ENCODE results near the gene TRMT61A. TPM values are rescaled to one million over a fixed set of nuclear protein-coding genes. Genes with fewer than 3 reads are reported as not detected.

Gene TRMT61A
- total and polyA plus RNA-seq, 2 of the 13 experiments (the other 11 are each of a cell fraction or from before 2014, with no cell fraction given): 6.5 to 13.6 TPM

- TF ChIP-seq MEIS1 (CRISPR knock-in tag; IDR thresholded peaks at IDR 0.05; ENCODE audit: borderline replicate concordance) (0 out of 2 replicates have a peak, but pooled peaks have one; percentile 13), GTF3A (CRISPR knock-in tag; conservative IDR thresholded peaks at IDR 0.05) (no peak), ZKSCAN8 (CRISPR knock-in tag; IDR thresholded peaks at IDR 0.05; ENCODE audit: borderline replicate concordance) (no peak), ZNF281 (CRISPR knock-in tag; IDR thresholded peaks at IDR 0.05; ENCODE audit: borderline replicate concordance) (peak; percentile 21; the same call in 1 of the 2 replicates)
Measured at GRCh38 chr14:103528146-103528586, 830 bp upstream of the TRMT61A start (continued).

GRCh38 chr14:103529383-103530365, 678 bp downstream of the TRMT61A start:
- 24% methylated on average over 4 of the region's 42 CpGs for WGBS (ENCODE audit: low lambda C conversion rate)
- ChIA-PET POLR2A (interaction anchor here (1.0 to 3.2 kb wide), 7 partner anchors 9 to 145 kb away, joined by 3 to 37 read pairs (median 15); no protein-coding TSS in a partner anchor), CTCF (ENCODE audit: low intra/inter-chr PET ratio, low total read pairs) (no interaction called here)
- Histone ChIP-seq H3K79me2 (ENCODE audit: insufficient read depth, low read length) (peaks cover 30% of the 10 kb centered on the region), H3K27me3 (ENCODE audit: control insufficient read depth in 1 of 2, insufficient read depth in 2 of 2, low read length in 2 of 2) (no peaks in the 10 kb centered on the region; a peak in 1 of 5 replicates), H3K9me3 (ENCODE audit: low read length) (no peaks in the 10 kb centered on the region), H3K27ac (ENCODE audit: extremely low read length, insufficient read depth, low read length) (peak overlapping the region; percentile 37), H2AFZ (ENCODE audit: low read length) (no peak overlapping the region), H3K9ac (ENCODE audit: insufficient read depth, low read depth, low read length) (peak overlapping the region; percentile 85), H3K4me2 (ENCODE audit: low read depth, low read length) (peak overlapping the region; percentile 98), H3K4me3 (replicated peaks in 1 of 3; ENCODE audit: insufficient read depth in 1 of 3, low read depth in 2 of 3, low read length in 3 of 3) (peak overlapping the region; percentile 87 to 98 (median 95)), H4K20me1 (ENCODE audit: insufficient read depth, low read length) (no peaks in the 10 kb centered on the region), H3K36me3 (replicated peaks in 1 of 2; ENCODE audit: control insufficient read depth in 1 of 2, insufficient read depth in 2 of 2, low read length in 2 of 2) (peaks cover 3 to 4% of the 10 kb centered on the region in 2 experiments; a peak in 3 of 5 replicates), H3K4me1 (ENCODE audit: insufficient read depth, low read length) (peaks cover 56% of the 10 kb centered on the region)
- DNase-seq (ENCODE audit: low spot score) (no peak), ATAC-seq (no peak), FAIRE-seq (no peak)
- TSS peak; percentile 83 for BruUV-seq (replicated peaks)
- in situ Hi-C loops (cut with HindIII; ENCODE audit: extremely low pct_ligation_motif_present, low pct_unique_long_range_greater_than_20kb) (no loop called here), intact Hi-C loops (cut with micrococcal nuclease; ENCODE audit: unreplicated experiment) (no loop called here)
- TF ChIP-seq HNF1B (CRISPR knock-in tag; IDR thresholded peaks at IDR 0.05) (peak; percentile 17; the same call in 1 of the 2 replicates), ZKSCAN1 (IDR thresholded peaks at IDR 0.05; ENCODE audit: low read length) (no peak), ZNF629 (CRISPR knock-in tag; conservative IDR thresholded peaks at IDR 0.05) (no peak), CSRNP1 (CRISPR knock-in tag; IDR thresholded peaks at IDR 0.05) (no peak), TEF (CRISPR knock-in tag; IDR thresholded peaks at IDR 0.05) (no peak), REXO4 (CRISPR knock-in tag; IDR thresholded peaks at IDR 0.05; ENCODE audit: borderline replicate concordance) (0 out of 2 replicates have a peak, but pooled peaks have one; percentile 60), ZBTB38 (CRISPR knock-in tag; IDR thresholded peaks at IDR 0.05) (no peak), ZBTB3 (CRISPR knock-in tag; IDR thresholded peaks at IDR 0.05; ENCODE audit: borderline replicate concordance, low read depth) (no peak), ETV6 (CRISPR knock-in tag; conservative IDR thresholded peaks at IDR 0.05) (no peak)
